ENCODE results near the gene IQCM.

Gene IQCM

GRCh38 chr4:149441338-149441737 is 374.3 kb downstream of the IQCM start:
- ATAC-seq (ENCODE audit: low read depth) (peak; percentile 53; the same call in 1 of the 3 replicates), DNase-seq (ENCODE audit: low spot score) (no peak)
- Histone ChIP-seq H3K4me1 (ENCODE audit: insufficient read depth, poor library complexity, severe bottlenecking) (no peaks in the 10 kb centered on the region), H3K27ac (ENCODE audit: poor library complexity, severe bottlenecking) (no peak overlapping the region), H3K27me3 (ENCODE audit: insufficient read depth, poor library complexity, severe bottlenecking) (no peaks in the 10 kb centered on the region), H3K9me3 (ENCODE audit: severe bottlenecking) (no peaks in the 10 kb centered on the region), H3K4me3 (ENCODE audit: severe bottlenecking) (no peak overlapping the region), H3K36me3 (ENCODE audit: low read depth) (no peaks in the 10 kb centered on the region)
- TF ChIP-seq CTCF (IDR thresholded peaks at IDR 0.05; ENCODE audit: poor library complexity, severe bottlenecking): no peak

- Histone ChIP-seq H3K4me3 (ENCODE audit: severe bottlenecking) (no peak overlapping the region), H3K9me3 (ENCODE audit: severe bottlenecking) (no peaks in the 10 kb centered on the region), H3K36me3 (ENCODE audit: low read depth) (no peaks in the 10 kb centered on the region), H3K27me3 (ENCODE audit: insufficient read depth, poor library complexity, severe bottlenecking) (no peaks in the 10 kb centered on the region), H3K4me1 (ENCODE audit: insufficient read depth, poor library complexity, severe bottlenecking) (no peaks in the 10 kb centered on the region), H3K27ac (ENCODE audit: poor library complexity, severe bottlenecking) (no peak overlapping the region)
- ATAC-seq (ENCODE audit: low read depth): no peak
- no peak for DNase-seq (ENCODE audit: low spot score)
- no peak for TF ChIP-seq CTCF (IDR thresholded peaks at IDR 0.05; ENCODE audit: poor library complexity, severe bottlenecking)
Observed at GRCh38 chr4:149426461-149426860, 389.2 kb downstream of the IQCM start.

DNA sequence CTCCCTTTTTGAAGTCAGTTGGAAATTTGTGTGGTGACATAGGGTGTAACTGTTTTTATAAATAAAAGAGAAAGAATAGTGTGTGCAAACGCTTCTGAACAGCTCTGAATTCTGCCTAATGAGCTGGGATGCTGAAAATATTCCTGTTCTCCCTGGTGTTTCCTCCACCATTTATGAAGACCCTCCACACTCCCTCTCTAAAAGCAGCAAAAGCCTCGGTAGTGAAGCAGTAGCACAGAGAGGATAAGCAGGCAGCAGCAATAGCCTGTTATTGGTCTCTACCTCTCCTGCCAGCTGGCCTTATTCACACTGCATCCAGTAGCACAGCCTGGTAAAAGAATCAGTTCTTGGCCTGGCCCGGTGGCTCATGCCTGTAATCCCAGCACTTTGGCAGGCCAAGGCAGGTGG is 406.1 kb downstream of the IQCM start:
- peaks cover 8% of the 10 kb centered on the region for H3K4me1 ChIP-seq (ENCODE audit: insufficient read depth, poor library complexity, severe bottlenecking)
- no peak for TF ChIP-seq CTCF (IDR thresholded peaks at IDR 0.05; ENCODE audit: poor library complexity, severe bottlenecking)
- no peak overlapping the region for H3K4me3 ChIP-seq (ENCODE audit: severe bottlenecking)
- DNase-seq (ENCODE audit: low spot score) (no peak), ATAC-seq (ENCODE audit: low read depth) (peak; percentile 24; the same call in 1 of the 3 replicates)
- no peaks in the 10 kb centered on the region for H3K27me3 ChIP-seq (ENCODE audit: insufficient read depth, poor library complexity, severe bottlenecking)
- no peaks in the 10 kb centered on the region for H3K36me3 ChIP-seq (ENCODE audit: low read depth)
- peak overlapping the region; percentile 63 for H3K27ac ChIP-seq (ENCODE audit: poor library complexity, severe bottlenecking)
- no peaks in the 10 kb centered on the region for H3K9me3 ChIP-seq (ENCODE audit: severe bottlenecking)

GRCh38 chr4:149409146-149409545 is 406.5 kb downstream of the IQCM start:
- no peaks in the 10 kb centered on the region for H3K36me3 ChIP-seq (ENCODE audit: low read depth)
- H3K27me3 ChIP-seq (ENCODE audit: insufficient read depth, poor library complexity, severe bottlenecking): no peaks in the 10 kb centered on the region
- DNase-seq (ENCODE audit: low spot score) (peak; percentile 75), ATAC-seq (ENCODE audit: low read depth) (peak; percentile 99)
- no peaks in the 10 kb centered on the region for H3K9me3 ChIP-seq (ENCODE audit: severe bottlenecking)
- H3K4me1 ChIP-seq (ENCODE audit: insufficient read depth, poor library complexity, severe bottlenecking): peaks cover 8% of the 10 kb centered on the region
- no peak overlapping the region for H3K4me3 ChIP-seq (ENCODE audit: severe bottlenecking)
- TF ChIP-seq CTCF (IDR thresholded peaks at IDR 0.05; ENCODE audit: poor library complexity, severe bottlenecking): no peak
- H3K27ac ChIP-seq (ENCODE audit: poor library complexity, severe bottlenecking): peak overlapping the region; percentile 63

DNA sequence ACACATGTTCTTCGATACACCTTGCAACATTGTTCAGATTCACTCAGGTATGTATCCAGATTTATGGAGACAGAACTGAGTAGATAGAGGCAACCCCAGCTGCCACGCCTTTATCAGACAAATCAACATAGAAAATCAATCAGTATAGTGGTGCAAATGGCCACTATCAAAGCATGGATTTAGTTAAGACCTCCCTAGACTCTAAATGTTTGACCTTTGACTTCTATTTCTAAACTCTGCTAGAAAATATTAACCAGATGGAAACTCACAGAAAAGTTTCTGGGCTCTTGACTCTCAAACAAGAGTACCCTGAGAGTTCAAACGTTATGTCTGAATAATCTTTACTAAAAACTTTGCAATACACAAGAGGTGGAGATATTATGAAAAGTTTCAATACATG is 411.5 kb downstream of the IQCM start:
- DNase-seq (ENCODE audit: low spot score) (no peak), ATAC-seq (ENCODE audit: low read depth) (no peak)
- H3K36me3 ChIP-seq (ENCODE audit: low read depth): no peaks in the 10 kb centered on the region
- peaks cover 3% of the 10 kb centered on the region for H3K4me1 ChIP-seq (ENCODE audit: insufficient read depth, poor library complexity, severe bottlenecking)
- no peaks in the 10 kb centered on the region for H3K27me3 ChIP-seq (ENCODE audit: insufficient read depth, poor library complexity, severe bottlenecking)
- no peak overlapping the region for H3K4me3 ChIP-seq (ENCODE audit: severe bottlenecking)
- no peak overlapping the region for H3K27ac ChIP-seq (ENCODE audit: poor library complexity, severe bottlenecking)
- H3K9me3 ChIP-seq (ENCODE audit: severe bottlenecking): no peaks in the 10 kb centered on the region
- TF ChIP-seq CTCF (IDR thresholded peaks at IDR 0.05; ENCODE audit: poor library complexity, severe bottlenecking): no peak
